D341Med (cell line): ENCODE data around the gene RFC1.
"Not testable (repeated sequence)": the region's sequence is repeated elsewhere in the genome, so short reads cannot be mapped to it uniquely, and the experiment has no call there.

Source experiments
- DNase-seq: peaks from one replicate; pipeline ENCODE4 v3.0.0; 2012; ENCODE audit warnings: low spot score

Gene RFC1

DNA sequence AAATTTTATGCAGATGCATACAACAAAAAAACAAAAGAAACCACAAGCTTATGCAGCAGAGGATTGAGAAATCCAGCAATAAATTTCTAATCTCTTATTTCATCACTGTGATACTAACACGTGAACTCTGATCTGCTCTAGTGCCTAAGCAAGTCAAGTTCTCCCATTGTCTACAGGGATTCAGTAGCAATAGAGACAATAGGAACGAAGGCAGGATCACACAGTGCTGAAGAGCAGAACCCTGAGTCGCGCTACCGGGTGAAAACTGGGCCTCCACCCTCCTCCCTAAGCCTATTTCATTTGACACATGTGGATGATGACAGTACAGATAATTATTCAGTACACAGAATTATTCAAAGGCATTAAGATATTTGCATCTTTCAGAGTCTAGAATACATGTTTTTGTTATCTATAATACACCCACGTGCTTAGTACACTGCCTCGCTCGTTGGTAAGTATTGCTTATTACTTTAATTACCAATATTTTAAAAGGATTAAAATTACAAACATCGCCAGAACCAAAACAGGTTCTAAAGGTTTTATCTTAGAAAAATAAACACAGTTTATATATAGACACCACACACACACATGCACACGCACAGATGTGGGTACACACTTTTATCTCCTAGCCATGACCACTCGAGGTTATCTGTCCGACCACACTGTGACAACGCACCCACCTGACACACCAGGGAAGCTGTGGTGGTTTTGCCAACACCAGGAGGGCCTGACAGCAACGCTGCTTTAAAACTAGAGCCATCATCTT, 60.1 kb downstream of the RFC1 start:
- DNase-seq, result peak; percentile 57

- no peak for DNase-seq
Observed at GRCh38 chr4:39304651-39305050, 61.5 kb downstream of the RFC1 start.

DNA sequence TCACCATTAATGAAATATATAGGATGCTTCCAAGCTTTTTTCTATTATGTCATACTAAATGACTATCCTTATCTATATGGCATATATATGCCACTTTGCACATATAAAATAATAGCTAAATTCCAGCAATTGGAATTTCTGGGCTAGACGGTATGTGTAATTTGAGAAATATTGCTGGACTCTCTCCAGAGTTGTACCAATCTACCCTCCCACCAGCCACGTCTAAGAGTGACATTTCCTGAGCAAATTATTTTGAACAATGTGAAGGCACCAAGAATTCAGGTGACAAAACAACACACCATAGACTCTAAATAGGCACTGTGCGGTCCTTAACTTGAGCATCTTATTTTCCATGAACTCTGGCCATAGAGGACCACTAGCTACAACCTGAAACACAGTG, 62.3 kb downstream of the RFC1 start:
- DNase-seq, result no peak

- no peak for DNase-seq
Observed at GRCh38 chr4:39302901-39303300, 63.3 kb downstream of the RFC1 start.

- peak; percentile 66 for DNase-seq
Observed at GRCh38 chr4:39295784-39296183, 70.4 kb downstream of the RFC1 start.

DNA sequence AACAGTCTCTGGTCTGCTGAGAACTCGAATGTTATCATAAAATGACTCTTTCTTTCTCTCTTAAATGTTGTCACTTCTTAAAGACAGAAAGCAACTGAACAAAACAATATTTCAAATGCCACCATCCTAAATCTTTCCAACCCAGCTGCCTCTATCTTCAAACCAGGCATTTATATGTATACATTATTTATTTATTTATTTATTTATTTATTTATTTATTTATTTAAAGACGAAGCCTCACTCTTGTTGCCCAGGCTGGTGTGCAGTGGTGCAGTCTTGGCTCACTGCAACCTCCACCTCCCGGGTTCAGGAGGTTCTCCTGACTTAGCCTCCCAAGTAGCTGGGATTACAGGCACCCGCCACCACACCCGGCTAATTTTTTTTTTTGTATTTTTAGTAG, 73.7 kb downstream of the RFC1 start:
- DNase-seq, result not testable (repeated sequence)

DNA sequence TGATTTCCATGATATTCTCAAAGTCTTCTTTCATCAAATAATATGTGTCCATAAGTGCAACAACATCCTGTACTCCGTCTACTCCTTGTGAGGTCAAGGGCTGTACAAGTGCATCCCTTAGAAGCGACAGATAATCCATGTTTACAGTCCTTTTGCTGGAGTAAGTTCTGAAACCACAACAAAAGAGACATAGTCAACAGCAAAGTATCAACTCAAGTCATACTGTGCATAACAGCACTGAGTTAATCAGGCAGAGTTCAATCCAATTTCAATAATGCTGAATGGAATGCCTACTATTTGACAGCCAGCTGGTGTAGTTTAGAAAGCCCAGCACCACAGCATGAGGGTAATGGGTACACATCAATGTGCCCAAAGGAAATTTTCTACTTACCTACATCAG, 74.5 kb downstream of the RFC1 start:
- DNase-seq, result no peak

DNA sequence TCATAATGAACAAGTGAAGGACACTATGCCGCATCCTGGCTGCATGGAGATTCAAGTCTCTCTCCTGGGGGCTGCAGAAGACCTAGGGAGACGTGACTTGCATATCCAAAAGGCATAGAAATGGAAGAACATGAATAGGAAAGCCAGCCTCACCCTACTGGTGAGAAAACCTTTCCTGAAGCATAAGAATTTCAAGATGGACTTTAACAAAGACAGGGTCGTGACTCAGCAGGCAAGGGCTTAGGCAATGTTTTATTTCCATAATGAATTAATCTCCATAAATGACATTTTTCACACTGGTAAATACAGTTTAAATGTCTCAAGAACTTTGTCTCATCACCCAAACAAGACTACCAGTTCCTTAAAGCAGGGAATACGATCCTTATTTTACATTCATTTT, 78.9 kb downstream of the RFC1 start:
- no peak for DNase-seq

DNA sequence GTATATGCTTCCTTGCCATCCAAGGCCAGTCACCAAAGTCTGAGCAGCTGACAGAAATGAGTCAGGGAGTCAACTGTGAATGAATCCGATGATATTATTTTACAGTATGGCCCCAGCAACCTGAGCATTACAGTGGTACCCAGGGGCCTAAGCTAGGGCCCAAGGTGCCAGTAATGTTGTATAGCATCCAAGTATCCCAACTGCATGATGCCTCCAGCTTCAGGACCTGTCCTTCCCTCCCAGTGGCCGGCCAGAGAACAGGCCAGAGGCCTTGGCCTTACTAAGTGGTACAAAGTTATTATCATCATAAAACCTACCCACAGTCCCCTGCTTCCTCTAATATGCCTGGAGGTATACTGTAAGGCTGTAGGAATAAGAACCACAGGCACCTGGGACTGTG, 79.9 kb downstream of the RFC1 start:
- DNase-seq, result no peak

DNA sequence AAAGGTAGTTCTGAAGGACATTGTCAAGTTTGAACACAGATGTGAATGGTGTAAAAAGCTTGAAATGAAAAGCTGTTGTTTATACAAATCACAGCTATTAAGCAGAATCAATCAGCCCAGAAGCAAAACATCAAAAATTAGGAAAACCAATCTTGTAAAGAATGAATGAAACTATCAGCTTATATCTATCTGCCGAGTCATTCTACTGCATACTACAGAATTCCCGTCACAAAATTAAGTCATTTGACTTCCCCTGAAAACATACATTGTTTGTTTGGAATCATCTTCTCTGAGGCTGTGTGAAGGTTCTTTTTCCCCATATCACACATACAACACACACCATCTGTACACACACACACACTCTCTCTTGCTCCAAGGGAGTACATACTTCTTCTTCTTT, 80.3 kb downstream of the RFC1 start:
- no peak for DNase-seq

DNA sequence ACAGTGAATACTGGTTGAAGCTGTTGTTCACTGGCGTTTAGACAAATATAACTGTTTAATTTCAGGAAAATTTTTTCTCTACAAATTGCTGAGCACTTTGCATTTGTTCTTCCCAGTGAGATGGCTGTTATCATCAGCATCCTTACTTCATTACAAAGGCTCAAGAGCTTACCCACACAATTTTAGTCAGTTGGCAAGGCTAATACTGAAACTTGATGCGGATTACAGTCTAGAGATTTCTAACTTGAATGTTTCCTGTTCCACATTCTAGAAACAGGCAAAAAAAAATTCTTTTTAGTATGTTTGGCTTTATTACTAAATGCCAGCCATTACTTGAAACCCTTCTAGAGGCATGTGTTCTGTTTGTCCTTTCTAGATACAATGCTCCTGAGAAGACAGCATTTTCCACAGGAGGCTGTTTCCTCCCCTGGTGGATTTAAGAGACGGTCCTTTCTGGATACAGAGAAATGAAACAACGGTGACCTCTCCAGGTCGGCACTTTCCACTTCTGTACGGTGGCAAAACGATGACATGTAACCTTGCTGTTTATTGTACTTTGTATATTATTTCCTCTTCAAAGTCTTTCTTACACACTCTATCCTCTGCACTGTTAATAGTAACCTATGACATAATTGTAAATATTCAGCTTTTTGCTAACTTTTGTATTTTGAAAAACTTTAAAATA, 80.9 kb downstream of the RFC1 start:
- no peak for DNase-seq

- no peak for DNase-seq
Observed at GRCh38 chr4:39280770-39281169, 85.4 kb downstream of the RFC1 start.

DNA sequence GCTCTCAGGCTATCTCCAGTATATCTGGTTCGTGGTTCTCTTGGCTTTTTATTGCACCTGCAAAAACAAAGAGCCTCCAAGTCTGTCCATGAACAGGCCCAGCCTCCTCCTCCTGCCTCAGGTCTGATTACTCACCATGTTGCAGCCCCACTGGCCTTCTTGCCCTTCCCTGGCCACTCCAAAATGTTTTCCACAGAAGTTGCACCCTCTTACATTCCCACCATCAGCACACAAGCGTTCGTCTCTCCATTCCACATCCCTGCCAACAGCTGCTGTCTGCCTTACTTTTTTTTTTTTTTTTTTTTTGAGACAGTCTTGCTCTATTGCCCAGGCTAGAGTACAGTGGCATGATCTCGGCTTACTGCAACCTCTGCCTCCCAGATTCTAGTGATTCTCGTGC, 86.7 kb downstream of the RFC1 start:
- no peak for DNase-seq

GRCh38 chr4:39278476-39278875, 87.7 kb downstream of the RFC1 start:
- DNase-seq, result no peak

- DNase-seq, result not testable (repeated sequence)
Observed at GRCh38 chr4:39277661-39278060, 88.5 kb downstream of the RFC1 start.

- DNase-seq, result no peak
Observed at GRCh38 chr4:39274503-39274902, 91.7 kb downstream of the RFC1 start.

GRCh38 chr4:39263895-39264294, 102.3 kb downstream of the RFC1 start:
- no peak for DNase-seq

DNA sequence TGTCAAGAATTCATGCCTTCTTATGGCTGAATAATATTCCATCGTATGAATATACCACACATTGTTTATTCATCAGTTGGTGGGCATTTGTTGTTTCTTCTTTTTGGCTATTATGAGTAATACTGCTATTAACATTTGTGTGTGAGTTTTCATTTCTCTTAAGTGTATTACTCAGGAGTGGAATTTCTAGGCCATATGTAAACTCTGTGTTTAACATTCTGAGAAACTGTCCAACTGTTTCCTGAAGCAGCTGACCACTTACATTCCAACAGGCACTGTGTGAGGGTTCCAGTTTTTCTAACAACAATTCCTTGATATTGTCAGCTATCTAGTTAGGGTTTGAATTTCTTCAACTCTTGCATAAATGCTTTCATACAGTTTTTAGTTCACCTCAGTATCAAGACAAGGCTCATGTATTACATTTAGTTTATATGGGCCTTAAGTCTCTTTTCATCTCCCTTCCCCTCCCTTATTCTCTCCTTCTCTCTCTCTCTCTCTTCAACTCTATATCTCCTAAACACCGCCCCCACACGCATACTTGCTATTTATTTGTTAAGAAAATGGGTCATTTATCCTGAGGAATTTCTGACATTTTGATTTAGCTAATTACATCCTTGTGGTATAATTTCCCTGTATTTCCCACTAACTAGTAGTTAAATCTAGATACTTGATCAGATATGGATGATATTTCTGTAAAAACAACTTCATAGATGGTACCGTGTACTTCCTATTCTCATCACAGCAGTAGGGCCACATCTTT, 106.4 kb downstream of the RFC1 start:
- no peak for DNase-seq

DNA sequence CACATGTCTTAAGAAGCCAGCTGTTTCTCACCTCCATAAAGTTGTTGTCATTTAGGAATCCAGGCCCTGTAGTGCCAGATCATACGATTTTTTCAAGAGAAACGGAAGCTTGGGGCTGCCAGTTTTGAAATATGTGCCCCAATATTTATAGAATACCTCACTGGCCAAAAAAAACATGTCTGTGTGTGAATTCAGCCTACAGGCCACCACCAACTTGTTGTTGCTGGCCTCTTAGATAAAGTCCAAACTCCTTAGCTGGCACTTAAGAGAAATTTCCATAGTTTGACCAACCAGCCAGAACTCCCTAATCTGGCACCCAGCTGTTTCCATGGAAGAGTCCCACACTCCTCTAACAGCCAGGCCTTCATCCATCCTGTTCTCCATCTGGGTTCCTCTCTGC, 109.7 kb downstream of the RFC1 start:
- DNase-seq, result no peak

DNA sequence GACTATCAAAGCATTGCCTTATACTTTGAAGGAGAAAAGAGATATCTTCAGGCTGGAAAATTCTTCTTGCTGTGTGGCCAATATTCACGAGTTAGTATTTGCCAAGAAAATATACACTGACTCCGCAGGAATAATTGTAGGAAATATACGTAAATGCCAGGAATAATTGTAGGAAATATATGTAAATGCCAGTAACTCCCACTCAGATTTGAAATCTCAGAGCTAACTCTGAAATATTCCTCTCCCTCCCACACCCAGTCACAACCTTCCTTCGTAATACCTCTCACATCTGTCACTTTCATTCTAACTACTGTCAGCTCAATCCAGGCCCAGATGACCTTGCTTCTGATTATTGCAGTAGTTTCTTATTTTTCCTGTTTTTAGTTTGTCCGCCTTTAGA, 110.3 kb downstream of the RFC1 start:
- DNase-seq, result no peak

DNA sequence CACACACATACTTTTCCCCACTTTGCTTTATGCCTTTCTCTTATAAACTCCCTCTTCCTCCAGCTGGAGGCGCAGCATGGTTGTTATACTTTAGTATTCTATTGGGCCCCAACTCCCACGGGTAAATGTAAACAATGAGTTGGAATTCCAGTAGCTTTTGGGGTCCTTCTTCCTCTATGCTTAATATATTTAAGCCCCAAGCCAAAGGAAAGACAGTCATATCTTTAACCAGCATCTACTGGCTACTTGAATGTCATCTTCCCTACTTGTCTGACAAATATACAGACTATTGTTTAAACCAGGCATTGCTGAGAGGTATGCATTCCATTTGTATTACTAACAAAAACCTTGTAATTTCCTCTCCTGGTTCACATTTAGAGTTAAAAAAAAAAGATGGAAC, 110.9 kb downstream of the RFC1 start:
- no peak for DNase-seq

- no peak for DNase-seq
Observed at GRCh38 chr4:39243462-39243861, 122.7 kb downstream of the RFC1 start.
